NOMO-1 treated with dmso at 0.1 percent for 144 hours (cell line): Measurements from ENCODE around the gene SMAD1.
A peak's percentile ranks its signal among the peaks of the same experiment; 100 is the strongest.
"Not testable (repeated sequence)": the region's sequence is repeated elsewhere in the genome, so short reads cannot be mapped to it uniquely, and the experiment has no call there.

Experiments used
- DNase-seq: peaks from one replicate; lab custom pipeline; 2025; ENCODE audit not compliant: unreplicated experiment; lab: John Stamatoyannopoulos, UW

SMAD1 gene

GRCh38 chr4:145557720-145558119, 76.1 kb downstream of the SMAD1 start:
- DNase-seq: peak; percentile 10

GRCh38 chr4:145563293-145563985, 81.8 kb downstream of the SMAD1 start:
- DNase-seq: no peak

GRCh38 chr4:145564540-145564939, 82.9 kb downstream of the SMAD1 start:
- no peak for DNase-seq

GRCh38 chr4:145565328-145565727, 83.7 kb downstream of the SMAD1 start:
- no peak for DNase-seq

GRCh38 chr4:145566086-145566708, 84.5 kb downstream of the SMAD1 start:
- DNase-seq: no peak

GRCh38 chr4:145566768-145567167, 85.1 kb downstream of the SMAD1 start:
- no peak for DNase-seq

- no peak for DNase-seq
Observed at GRCh38 chr4:145567516-145567915, 85.9 kb downstream of the SMAD1 start.

GRCh38 chr4:145574546-145574945, 92.9 kb downstream of the SMAD1 start:
- not testable (repeated sequence) for DNase-seq

GRCh38 chr4:145580906-145581305, 99.3 kb downstream of the SMAD1 start:
- DNase-seq: no peak

GRCh38 chr4:145583191-145584055, 101.8 kb downstream of the SMAD1 start:
- DNase-seq: no peak

- DNase-seq: no peak
Observed at GRCh38 chr4:145587088-145587754, 105.6 kb downstream of the SMAD1 start.

- DNase-seq: not testable (repeated sequence)
Observed at GRCh38 chr4:145589381-145589780, 107.7 kb downstream of the SMAD1 start.

- no peak for DNase-seq
Observed at GRCh38 chr4:145589916-145590702, 108.5 kb downstream of the SMAD1 start.

- no peak for DNase-seq
Observed at GRCh38 chr4:145602129-145602760, 120.6 kb downstream of the SMAD1 start.

- DNase-seq: no peak
Observed at GRCh38 chr4:145605941-145606340, 124.3 kb downstream of the SMAD1 start.
